GM12891 (cell line): ENCODE data around the gene SCAPER.

Source experiments
- POLR2A ChIP-seq: IDR thresholded peaks from 2 replicates; pipeline ENCODE4 v1.6.1; 2011; ENCODE audit warnings: low read depth, low read length, control low read depth
- POLR2AphosphoS5 ChIP-seq: IDR thresholded peaks from 2 replicates; pipeline ENCODE4 v1.6.1; 2011; ENCODE audit warnings: low read depth, low read length, control low read depth
- SPI1 ChIP-seq: IDR thresholded peaks from 2 replicates; pipeline ENCODE4 v1.6.1; 2011; ENCODE audit warnings: low read depth, low read length, control low read depth
- TAF1 ChIP-seq: IDR thresholded peaks from 2 replicates; pipeline ENCODE4 v1.6.1; 2011; ENCODE audit warnings: low read depth, low read length, control low read depth

- TF ChIP-seq TAF1 (no peak), POLR2A (no peak), POLR2AphosphoS5 (no peak), SPI1 (peak; percentile 88)
Measured at GRCh38 chr15:76711351-76711827, 193.8 kb downstream of the SCAPER start.
